GM12878 (cell line): ENCODE measurements around the gene CDK5RAP3.

Experiments used
- CREM ChIP-seq: IDR thresholded peaks from 2 replicates; pipeline ENCODE4 v1.6.1; 2014; ENCODE audit warnings: antibody characterized with exemption, low read depth
- JUND ChIP-seq: IDR thresholded peaks from 2 replicates; pipeline ENCODE4 v1.6.1; 2012; ENCODE audit warnings: low read depth, mild to moderate bottlenecking, low read length, improper control_type of control experiment, moderate library complexity

GRCh38 chr17:47935961-47936360, 35.0 kb upstream of the CDK5RAP3 start:
- TF ChIP-seq CREM, result no peak
- TF ChIP-seq JUND, result no peak
